ENCODE measurements around the gene RNF157.

Gene RNF157

GRCh38 chr17:76240461-76241203 lies at the start of gene RNF157:
RNF157 (minus strand) TSS chr17:76240493; CDS start chr17:76240240, 253 bp downstream.
- no peak for DNase-seq (ENCODE audit: low read depth)

DNA sequence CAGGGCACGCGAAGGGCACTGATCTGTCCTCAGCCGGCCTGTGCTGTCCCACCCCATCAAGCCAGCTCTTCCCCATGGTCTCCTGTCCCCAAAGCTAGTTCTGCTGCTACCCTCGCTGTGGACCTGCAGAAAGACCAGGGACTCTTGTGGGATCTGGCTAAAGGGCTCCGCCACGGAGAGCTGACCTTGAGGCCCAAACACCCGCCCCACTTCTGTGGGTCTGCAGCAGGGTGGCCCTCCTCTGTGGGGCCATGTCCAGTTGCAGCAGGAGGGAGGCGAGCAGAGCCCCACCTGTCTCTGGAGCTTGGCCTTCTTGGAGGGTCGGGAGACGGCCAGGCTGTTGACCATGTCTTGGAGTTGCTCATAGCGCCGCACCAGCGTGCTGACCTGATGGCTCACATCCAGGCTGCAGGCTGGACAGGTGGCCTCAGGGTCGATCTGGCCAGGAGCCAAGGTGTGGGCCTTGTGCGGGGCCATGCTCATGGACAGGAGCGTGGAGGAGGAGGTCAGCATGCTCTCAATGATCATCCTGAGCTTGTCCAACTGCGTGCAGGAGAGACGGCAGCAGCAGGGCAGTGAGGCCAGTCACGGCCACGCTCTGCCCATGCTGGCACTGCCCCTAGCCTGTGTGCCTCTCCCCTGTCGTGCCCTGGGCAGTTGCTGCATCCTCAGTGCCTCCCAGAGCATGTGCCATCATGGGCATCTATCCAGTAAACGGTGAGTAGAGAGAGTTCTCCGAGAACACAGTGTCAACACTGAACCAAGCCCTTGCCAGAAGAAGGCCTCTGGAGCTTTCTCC lies 41.5 kb upstream of the RNF157 start:
- no peak for DNase-seq (ENCODE audit: low read depth)

- no peak for DNase-seq (ENCODE audit: low read depth)
Observed at GRCh38 chr17:76280650-76281049, 40.4 kb upstream of the RNF157 start.

DNA sequence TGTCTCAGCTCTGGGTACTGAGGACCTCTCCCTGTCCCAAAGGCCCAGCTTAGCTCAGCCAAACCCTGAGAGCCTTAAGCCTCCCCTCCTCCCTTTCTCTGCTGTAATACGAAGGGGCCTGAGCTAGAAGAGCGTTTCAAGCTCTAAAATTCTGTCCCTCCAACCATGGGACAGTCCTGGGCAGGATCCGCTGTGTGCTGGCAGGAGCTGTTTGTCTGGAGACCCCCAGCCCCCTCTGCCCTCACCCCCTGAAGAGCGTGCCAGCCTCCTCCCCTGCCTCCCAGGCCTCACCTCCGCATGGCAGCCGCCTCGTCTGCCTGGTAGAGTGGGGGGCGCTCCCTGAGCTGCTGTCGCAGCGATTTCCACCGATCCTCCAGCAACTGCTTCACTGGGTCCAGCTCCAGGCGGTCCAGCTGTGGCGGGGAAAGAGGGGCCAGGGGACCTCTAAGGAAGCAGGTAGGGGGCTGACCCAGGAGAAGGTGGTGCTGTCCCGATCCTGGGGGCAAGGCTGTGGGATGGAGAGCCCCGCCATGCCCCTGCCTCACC lies 39.5 kb upstream of the RNF157 start:
- no peak for DNase-seq (ENCODE audit: low read depth)

- DNase-seq (ENCODE audit: low read depth): peak; percentile 87
Observed at GRCh38 chr17:76278952-76279741, 38.9 kb upstream of the RNF157 start.

DNA sequence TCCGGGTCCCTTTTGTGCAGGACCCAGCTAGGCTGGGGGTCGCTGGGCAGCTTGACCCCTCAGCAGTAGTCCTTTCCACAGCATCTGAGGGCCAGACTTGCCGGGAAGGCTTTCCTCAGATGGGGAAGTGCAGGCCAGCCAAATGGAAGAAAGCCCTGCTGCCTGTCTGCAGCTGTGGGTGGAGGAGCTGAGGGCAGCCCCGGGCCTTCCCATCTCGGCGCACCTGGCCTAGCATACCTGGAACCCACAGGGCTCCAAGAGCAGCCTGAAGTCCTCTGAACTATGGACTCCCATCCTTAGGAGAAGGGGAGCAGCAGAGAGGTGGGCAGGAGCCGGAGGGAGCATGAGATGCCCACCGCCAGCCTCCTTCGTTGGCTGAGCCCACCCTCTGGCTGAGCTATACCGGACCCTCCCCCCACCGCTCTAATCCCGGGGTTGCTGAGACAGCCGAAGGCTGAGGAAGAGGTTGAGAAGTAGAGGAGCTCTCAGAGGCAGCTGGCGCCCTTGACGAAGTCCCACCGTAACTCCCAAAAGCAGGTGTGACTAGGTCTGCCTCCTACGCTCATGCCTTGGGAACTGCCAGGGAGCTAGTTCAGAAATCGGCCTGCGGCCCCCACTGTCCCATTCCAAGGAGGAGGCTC lies 38.1 kb upstream of the RNF157 start:
- no peak for DNase-seq (ENCODE audit: low read depth)

GRCh38 chr17:76277300-76278267 lies 37.3 kb upstream of the RNF157 start:
- no peak for DNase-seq (ENCODE audit: low read depth)

DNA sequence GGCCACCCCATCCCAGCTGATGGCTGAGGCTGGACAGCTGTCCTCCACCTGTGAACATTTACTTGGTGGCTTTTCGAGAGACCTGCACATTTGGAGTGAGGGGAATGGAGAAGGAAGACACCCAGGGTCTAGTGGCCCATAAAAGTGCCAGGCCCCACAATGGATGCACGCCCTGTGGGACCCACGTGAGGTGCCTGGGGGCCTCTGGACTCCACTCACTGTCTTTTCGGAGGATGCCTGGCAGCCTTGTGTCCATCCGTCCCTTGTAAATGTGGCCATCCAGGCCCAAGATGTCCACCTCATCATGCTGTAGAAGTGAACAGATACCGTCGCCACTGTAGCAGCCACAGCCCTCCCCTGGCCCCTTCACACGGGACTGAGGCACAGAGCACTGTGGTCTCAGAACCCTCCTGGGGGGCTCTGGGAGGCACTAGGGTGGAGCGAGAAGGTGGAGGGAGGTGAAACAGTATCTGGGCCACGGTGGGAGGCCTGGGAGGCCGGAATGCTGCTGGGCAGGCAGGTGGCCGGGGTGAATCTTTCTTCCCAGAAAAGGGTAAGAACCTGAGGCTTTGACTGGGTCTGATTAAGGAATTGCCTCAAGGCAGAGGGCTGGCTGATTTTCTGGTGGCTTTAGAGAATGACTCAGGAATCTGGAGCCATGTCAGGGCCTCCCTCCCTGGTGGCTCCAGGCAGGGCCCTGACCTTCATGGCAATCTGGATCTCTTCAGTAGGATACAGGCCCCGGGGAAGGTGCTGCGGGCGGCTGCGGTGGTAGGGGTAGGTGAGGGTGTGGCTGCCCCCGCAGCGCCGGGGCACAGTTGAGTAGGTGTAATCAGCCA lies 36.4 kb upstream of the RNF157 start:
- DNase-seq (ENCODE audit: low read depth): no peak

DNA sequence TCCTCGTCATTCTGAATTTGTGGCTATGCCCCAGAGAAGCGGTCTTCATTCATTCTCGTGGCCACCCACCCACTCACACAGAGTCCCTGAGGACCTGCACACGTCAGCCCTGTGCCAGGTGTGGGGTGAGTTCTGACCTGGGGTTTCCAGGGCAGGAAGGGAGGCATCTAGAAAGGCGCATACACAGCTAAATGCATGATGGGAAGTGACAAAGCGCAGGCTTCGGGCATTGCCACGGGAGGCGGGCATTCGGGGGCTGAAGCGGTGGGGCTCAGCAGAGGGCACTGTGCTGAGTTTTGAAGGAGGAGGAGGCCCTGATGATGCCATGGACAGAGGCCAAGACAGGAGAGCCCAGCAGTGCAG lies 35.8 kb upstream of the RNF157 start:
- no peak for DNase-seq (ENCODE audit: low read depth)

GRCh38 chr17:76275382-76276068 lies 35.2 kb upstream of the RNF157 start:
- no peak for DNase-seq (ENCODE audit: low read depth)

- DNase-seq (ENCODE audit: low read depth): no peak
Observed at GRCh38 chr17:76274112-76274956, 34.0 kb upstream of the RNF157 start.

GRCh38 chr17:76273445-76274111 lies 33.3 kb upstream of the RNF157 start:
- DNase-seq (ENCODE audit: low read depth): no peak

DNA sequence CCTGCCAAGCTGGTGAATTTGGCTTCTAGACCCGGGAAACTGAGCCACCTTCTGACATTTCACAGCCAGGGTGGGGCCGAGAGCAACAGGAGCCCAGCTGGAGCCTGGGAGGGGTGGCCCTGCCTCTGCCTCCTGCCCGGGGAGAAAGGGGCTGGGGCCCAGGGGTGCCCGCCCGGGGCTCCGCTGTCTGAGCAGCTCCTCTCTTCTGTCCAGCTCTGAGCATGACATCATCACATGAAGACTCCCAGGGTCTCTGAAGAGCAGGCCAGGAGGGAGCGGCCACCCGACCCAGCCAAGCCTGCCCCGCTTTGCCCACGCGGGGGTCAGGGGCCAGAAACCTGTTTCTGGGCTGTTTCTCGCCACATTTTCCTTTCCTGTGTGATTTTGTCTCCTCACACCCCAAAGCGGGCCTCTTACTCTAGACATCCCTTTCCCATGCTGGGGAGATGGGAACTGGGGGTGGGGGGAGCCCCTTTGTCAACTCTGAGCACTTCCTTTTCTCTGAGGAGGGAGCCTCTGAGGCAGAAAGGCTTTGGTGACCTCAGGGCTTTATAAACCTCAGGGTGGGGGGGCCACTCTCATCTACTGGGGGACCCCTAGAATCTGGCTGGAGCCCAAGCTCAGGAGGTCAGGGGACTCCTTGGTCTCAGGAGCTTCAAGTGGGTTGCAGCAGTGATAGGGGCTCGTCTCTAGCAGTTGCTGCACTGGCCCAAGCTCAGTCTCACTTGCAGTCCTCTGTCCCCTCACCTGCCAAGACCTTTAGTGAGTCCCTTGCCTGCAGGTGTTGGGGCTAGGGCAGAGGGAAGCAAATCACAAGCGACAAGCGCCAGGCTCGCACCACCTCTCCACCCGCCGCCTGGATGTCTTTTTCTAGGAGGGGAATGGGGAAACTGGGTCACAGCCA lies 32.5 kb upstream of the RNF157 start:
- no peak for DNase-seq (ENCODE audit: low read depth)

DNA sequence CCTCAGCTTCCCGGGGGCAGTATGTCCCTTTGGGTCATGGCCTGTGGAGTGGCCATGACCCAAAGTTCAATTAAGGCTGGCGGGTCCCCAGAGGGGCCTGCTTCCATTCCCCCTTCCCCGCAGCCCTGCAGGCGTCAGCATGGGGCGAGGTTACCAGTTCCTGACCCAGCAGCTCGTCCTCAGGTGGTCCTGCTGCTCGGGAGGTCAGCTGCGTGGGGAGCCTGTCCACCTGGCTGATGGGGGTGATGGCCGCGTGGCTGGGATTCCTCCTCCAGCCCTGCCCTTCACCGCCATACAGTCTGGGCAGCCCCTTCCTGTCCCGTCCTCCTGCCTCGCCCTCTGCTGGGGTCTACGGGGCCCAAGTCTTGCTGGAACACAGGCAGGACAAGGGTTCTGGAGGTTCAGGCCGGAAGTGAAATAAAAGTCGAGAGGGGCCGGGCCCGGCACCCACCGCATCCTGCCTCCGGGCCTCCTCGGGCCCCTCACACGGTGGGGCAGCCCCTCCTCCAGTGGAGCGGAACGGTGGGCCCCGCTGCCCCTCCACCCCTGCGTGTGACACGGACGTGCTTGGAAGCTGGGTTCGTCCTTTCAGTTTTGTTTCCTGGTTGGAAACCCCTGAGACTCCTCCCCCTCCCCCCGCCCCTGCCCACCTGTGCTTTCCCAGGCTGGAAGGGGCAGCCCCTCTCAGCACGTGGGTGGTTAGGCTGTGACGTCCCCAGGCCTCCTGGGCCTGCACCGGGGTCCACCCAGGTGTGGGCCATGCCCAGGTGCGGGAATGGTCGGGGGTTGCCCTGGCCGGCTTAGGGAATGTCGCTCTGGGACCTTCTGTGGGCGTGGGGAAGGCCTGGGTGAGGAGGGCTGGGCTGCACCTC lies 31.6 kb upstream of the RNF157 start:
- DNase-seq (ENCODE audit: low read depth): peak; percentile 62
